Ovary (tissue), 9 donors: ENCODE data around the gene TNIK. TPM values are rescaled to one million over a fixed set of nuclear protein-coding genes. Genes with fewer than 3 reads are reported as not detected.

Source experiments
- DNase-seq, 5 donors: peaks; one replicate each; pipeline ENCODE4 v3.0.0-alpha.2; 2019 to 2020
- H3K27ac ChIP-seq, 2 donors: fragments of 200-600 bp; one replicate each; pipeline versions ENCODE4 v1.5.1 to v1.8.0; 2019 to 2022
- H3K27me3 ChIP-seq: fragments of 200-600 bp; one replicate; pipeline ENCODE4 v1.8.0; 2022
- H3K36me3 ChIP-seq: fragments of 200-600 bp; sonication (generic); one replicate; pipeline ENCODE4 v1.5.1; 2019
- H3K4me1 ChIP-seq: one replicate; pipeline ENCODE4 v1.8.1; 2013; ENCODE audit warnings: mild to moderate bottlenecking, moderate library complexity; ENCODE audit not compliant: insufficient read depth
- H3K4me3 ChIP-seq: fragments of 200-600 bp; sonication (generic); one replicate; pipeline ENCODE4 v1.5.1; 2017
- H3K9me3 ChIP-seq, 2 donors: fragments of 200-600 bp in 1 of 2; sonication (generic) in 1 of 2; one replicate each; pipeline versions ENCODE4 v1.5.1 to v1.8.1; 2013 to 2019; ENCODE audit warnings: mild to moderate bottlenecking in 1 of 2, moderate library complexity in 1 of 2
- CTCF ChIP-seq, 3 donors: fragments of 450-650 bp in 2 of 3; fragments of 200-600 bp in 1 of 3; IDR thresholded peaks; one replicate each; pipeline versions ENCODE4 v1.5.1 to v1.8.0; 2016 to 2022; ENCODE audit warnings: antibody characterized with exemption in 3 of 3, mild to moderate bottlenecking in 1 of 3
- EP300 ChIP-seq: sonication (generic); formaldehyde crosslinking; IDR thresholded peaks from one replicate; pipeline ENCODE4 v1.6.1; 2017; ENCODE audit warnings: antibody characterized with exemption
- POLR2A ChIP-seq: fragments of 450-650 bp; IDR thresholded peaks from one replicate; pipeline ENCODE4 v1.6.1; 2017; ENCODE audit warnings: antibody characterized with exemption, mild to moderate bottlenecking, moderate library complexity
- WGBS, 3 donors: extraction: QIAGEN DNeasy Blood & Tissue Kit in 1 of 3; methylation state at CpG; one replicate each; pipeline versions ENCODE4 v1.1.5 to v1.1.7; 2013 to 2017; 5-methylcytosine and 5-hydroxymethylcytosine counted together
- intact Hi-C, 4 donors: fragments of 100-400 bp; cut with DNase I; formaldehyde crosslinking; loops; one replicate each; pipeline versions ENCODE4 v1.11.0 to v1.15.1; 2022 to 2023
- polyA plus RNA-seq, 2 donors: library from polyadenylated mRNA; stranded (reverse); fragments of 200-250 nt in 1 of 2; fragments of 350-450 nt in 1 of 2; fragmentation: Illumina TruSeq in 1 of 2; extraction: RNeasy Lipid Tissue Mini Kit (QIAGEN cat#74804) in 1 of 2; gene quantifications; one replicate each; pipeline ENCODE4 v1.2.3, GENCODE V29; 2013 to 2014
- total RNA-seq, 7 donors: library from RNA; depleted of rRNA in 2 of 7; stranded (reverse); fragments of >200 nt in 2 of 7; fragmentation: NEBNext Ultra II Directional in 3 of 7; extraction: Animal tissue kit (Norgen Biotek cat#: 25700) in 3 of 7; gene quantifications; one replicate each; pipeline versions ENCODE4 v1.1.0 to v1.2.4, GENCODE V29; 2016 to 2023
- donor health status: DM: no; HTN: no; CAD: no; lungs with moderate emphysema.
- donor health status: DM: no; HTN: no; CAD: no.
- donor health status: Bipolar disorder and iron deficiency.
- donor health status: DM: yes; HTN: yes; CAD: no.
- donor health status: DM: no; HTN: no; CAD: no.
- donor health status: DM: yes; HTN: yes; CAD: no.

Gene TNIK
- total and polyA plus RNA-seq, 9 donors: 1.1 to 9.5 (median 4.5) TPM

GRCh38 chr3:171088964-171089754 lies 371.0 kb downstream of the TNIK start:
- no peak for DNase-seq
- intact Hi-C loops: no loop called here
- no peaks in the 10 kb centered on the region for H3K36me3 ChIP-seq
- no peaks in the 10 kb centered on the region for H3K9me3 ChIP-seq
- 33 to 40% (median 36%) methylated on average over 2 of the region's 2 CpGs for WGBS, 3 donors
- no peak overlapping the region for H3K27ac ChIP-seq
- no peaks in the 10 kb centered on the region for H3K27me3 ChIP-seq
- H3K4me3 ChIP-seq: no peak overlapping the region
- TF ChIP-seq CTCF (IDR thresholded peaks at IDR 0.05) (no peak), EP300 (no peak), POLR2A (no peak)
- peaks cover 5% of the 10 kb centered on the region for H3K4me1 ChIP-seq

GRCh38 chr3:171088496-171088895 lies 371.7 kb downstream of the TNIK start:
- H3K36me3 ChIP-seq: no peaks in the 10 kb centered on the region

GRCh38 chr3:171086914-171087313 lies 373.3 kb downstream of the TNIK start:
- intact Hi-C loops: no loop called here
- Histone ChIP-seq H3K4me1 (peaks cover 3% of the 10 kb centered on the region), H3K4me3 (no peak overlapping the region), H3K27ac (no peak overlapping the region), H3K36me3 (no peaks in the 10 kb centered on the region), H3K27me3 (no peaks in the 10 kb centered on the region), H3K9me3 (no peaks in the 10 kb centered on the region)
- TF ChIP-seq CTCF (IDR thresholded peaks at IDR 0.05) (no peak), EP300 (no peak), POLR2A (no peak)
- 93 to 100% (median 98%) methylated on average over 1 of the region's 1 CpG for WGBS, 3 donors
- no peak for DNase-seq

More at GRCh38 chr3:171088496-171088895, 371.7 kb downstream of the TNIK start:
- Histone ChIP-seq H3K4me3 (no peak overlapping the region), H3K27ac (no peak overlapping the region), H3K4me1 (peaks cover 5% of the 10 kb centered on the region), H3K27me3 (no peaks in the 10 kb centered on the region), H3K9me3 (no peaks in the 10 kb centered on the region)
- TF ChIP-seq POLR2A (no peak), EP300 (no peak), CTCF (IDR thresholded peaks at IDR 0.05) (no peak)
- intact Hi-C loops: no loop called here
- 82 to 92% (median 89%) methylated on average over 4 of the region's 4 CpGs for WGBS, 3 donors
- no peak for DNase-seq

- Histone ChIP-seq H3K9me3 (no peaks in the 10 kb centered on the region), H3K36me3 (no peaks in the 10 kb centered on the region), H3K4me3 (no peak overlapping the region), H3K4me1 (no peaks in the 10 kb centered on the region), H3K27me3 (no peaks in the 10 kb centered on the region), H3K27ac (no peak overlapping the region)
- TF ChIP-seq EP300 (no peak), CTCF (IDR thresholded peaks at IDR 0.05) (no peak), POLR2A (no peak)
- no peak for DNase-seq
- WGBS, 3 donors: 92 to 95% (median 95%) methylated on average over 2 of the region's 2 CpGs
- intact Hi-C loops: no loop called here
Observed at GRCh38 chr3:171077261-171077660, 382.9 kb downstream of the TNIK start.
